ENCODE data around the gene LTV1. TPM values are rescaled to one million over a fixed set of nuclear protein-coding genes. Genes with fewer than 3 reads are reported as not detected.

Gene LTV1
- total and polyA plus RNA-seq, 2 of the 8 experiments (the other 6 are each of a cell fraction or from before 2014, with no cell fraction given): 8.0 to 46.9 TPM

DNA sequence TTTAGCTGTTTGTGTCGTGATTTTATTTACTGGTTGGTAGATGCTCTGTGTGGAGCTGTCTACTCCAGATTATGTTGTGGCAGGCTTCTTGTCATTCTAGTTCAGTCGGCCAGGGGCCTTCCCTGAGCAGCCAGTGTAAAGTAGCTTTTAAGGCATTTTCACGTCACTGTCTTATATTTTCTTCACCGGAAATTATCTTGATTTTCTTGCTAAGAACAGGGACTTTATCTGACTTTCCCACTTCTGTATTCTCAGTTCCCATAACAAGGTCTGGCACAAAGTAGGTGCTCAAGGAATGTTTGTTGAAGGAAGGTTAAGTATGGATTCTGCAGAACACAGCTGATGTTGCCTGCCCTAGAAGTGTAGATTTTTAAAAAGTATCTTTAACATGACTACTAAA is 868 bp downstream of the LTV1 start (continued):
- TF ChIP-seq, protein P1, sequence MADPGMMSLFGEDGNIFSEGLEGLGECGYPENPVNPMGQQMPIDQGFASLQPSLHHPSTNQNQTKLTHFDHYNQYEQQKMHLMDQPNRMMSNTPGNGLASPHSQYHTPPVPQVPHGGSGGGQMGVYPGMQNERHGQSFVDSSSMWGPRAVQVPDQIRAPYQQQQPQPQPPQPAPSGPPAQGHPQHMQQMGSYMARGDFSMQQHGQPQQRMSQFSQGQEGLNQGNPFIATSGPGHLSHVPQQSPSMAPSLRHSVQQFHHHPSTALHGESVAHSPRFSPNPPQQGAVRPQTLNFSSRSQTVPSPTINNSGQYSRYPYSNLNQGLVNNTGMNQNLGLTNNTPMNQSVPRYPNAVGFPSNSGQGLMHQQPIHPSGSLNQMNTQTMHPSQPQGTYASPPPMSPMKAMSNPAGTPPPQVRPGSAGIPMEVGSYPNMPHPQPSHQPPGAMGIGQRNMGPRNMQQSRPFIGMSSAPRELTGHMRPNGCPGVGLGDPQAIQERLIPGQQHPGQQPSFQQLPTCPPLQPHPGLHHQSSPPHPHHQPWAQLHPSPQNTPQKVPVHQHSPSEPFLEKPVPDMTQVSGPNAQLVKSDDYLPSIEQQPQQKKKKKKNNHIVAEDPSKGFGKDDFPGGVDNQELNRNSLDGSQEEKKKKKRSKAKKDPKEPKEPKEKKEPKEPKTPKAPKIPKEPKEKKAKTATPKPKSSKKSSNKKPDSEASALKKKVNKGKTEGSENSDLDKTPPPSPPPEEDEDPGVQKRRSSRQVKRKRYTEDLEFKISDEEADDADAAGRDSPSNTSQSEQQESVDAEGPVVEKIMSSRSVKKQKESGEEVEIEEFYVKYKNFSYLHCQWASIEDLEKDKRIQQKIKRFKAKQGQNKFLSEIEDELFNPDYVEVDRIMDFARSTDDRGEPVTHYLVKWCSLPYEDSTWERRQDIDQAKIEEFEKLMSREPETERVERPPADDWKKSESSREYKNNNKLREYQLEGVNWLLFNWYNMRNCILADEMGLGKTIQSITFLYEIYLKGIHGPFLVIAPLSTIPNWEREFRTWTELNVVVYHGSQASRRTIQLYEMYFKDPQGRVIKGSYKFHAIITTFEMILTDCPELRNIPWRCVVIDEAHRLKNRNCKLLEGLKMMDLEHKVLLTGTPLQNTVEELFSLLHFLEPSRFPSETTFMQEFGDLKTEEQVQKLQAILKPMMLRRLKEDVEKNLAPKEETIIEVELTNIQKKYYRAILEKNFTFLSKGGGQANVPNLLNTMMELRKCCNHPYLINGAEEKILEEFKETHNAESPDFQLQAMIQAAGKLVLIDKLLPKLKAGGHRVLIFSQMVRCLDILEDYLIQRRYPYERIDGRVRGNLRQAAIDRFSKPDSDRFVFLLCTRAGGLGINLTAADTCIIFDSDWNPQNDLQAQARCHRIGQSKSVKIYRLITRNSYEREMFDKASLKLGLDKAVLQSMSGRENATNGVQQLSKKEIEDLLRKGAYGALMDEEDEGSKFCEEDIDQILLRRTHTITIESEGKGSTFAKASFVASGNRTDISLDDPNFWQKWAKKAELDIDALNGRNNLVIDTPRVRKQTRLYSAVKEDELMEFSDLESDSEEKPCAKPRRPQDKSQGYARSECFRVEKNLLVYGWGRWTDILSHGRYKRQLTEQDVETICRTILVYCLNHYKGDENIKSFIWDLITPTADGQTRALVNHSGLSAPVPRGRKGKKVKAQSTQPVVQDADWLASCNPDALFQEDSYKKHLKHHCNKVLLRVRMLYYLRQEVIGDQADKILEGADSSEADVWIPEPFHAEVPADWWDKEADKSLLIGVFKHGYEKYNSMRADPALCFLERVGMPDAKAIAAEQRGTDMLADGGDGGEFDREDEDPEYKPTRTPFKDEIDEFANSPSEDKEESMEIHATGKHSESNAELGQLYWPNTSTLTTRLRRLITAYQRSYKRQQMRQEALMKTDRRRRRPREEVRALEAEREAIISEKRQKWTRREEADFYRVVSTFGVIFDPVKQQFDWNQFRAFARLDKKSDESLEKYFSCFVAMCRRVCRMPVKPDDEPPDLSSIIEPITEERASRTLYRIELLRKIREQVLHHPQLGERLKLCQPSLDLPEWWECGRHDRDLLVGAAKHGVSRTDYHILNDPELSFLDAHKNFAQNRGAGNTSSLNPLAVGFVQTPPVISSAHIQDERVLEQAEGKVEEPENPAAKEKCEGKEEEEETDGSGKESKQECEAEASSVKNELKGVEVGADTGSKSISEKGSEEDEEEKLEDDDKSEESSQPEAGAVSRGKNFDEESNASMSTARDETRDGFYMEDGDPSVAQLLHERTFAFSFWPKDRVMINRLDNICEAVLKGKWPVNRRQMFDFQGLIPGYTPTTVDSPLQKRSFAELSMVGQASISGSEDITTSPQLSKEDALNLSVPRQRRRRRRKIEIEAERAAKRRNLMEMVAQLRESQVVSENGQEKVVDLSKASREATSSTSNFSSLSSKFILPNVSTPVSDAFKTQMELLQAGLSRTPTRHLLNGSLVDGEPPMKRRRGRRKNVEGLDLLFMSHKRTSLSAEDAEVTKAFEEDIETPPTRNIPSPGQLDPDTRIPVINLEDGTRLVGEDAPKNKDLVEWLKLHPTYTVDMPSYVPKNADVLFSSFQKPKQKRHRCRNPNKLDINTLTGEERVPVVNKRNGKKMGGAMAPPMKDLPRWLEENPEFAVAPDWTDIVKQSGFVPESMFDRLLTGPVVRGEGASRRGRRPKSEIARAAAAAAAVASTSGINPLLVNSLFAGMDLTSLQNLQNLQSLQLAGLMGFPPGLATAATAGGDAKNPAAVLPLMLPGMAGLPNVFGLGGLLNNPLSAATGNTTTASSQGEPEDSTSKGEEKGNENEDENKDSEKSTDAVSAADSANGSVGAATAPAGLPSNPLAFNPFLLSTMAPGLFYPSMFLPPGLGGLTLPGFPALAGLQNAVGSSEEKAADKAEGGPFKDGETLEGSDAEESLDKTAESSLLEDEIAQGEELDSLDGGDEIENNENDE (IDR thresholded peaks at IDR 0.05; ENCODE audit: insufficient replicate concordance, low read length): no peak

Measured in H1 (cell line).